Smooth muscle cell of the brain vasculature (primary cell): ENCODE results near the gene RABL2B.

Experiments used
- DNase-seq: peaks from one replicate; pipeline ENCODE4 v3.0.0-alpha.2; 2012; ENCODE audit warnings: low read depth, low spot score

Gene RABL2B

DNA sequence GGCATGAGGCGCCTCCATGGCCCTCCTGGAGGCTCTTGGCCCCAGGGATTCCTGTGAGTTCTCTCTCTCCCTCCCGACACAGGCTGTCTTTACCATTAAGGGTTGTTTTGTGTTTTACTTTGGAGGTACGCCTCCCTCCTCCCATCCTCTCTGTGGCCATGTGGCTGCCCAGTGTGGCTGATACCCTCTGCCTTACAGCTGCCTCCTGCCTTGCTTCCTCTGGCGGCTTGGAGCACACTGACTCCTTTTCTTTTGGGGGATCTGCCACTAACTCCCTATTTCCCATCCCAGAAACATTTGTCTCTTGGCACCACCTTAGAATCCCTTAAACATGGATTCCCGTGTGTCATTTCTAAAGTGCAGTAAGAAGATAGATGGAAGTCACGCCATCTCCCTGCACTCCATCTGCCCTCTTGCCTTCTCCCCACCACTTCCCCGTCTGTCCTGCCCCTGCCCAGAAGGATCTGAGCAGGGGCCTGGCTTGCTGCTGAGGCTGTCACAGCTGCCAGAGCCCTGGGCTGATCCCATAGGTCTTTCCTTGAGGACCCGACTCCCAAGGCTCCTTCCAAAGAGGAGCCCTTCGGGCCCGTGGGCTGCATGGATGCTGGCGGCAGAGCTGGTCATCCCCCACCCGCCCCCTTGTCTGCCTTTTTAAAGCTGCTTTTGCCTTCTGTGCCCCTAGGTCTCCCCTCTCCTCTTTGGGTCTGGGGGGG is 60.6 kb downstream of the RABL2B start:
- no peak for DNase-seq

DNA sequence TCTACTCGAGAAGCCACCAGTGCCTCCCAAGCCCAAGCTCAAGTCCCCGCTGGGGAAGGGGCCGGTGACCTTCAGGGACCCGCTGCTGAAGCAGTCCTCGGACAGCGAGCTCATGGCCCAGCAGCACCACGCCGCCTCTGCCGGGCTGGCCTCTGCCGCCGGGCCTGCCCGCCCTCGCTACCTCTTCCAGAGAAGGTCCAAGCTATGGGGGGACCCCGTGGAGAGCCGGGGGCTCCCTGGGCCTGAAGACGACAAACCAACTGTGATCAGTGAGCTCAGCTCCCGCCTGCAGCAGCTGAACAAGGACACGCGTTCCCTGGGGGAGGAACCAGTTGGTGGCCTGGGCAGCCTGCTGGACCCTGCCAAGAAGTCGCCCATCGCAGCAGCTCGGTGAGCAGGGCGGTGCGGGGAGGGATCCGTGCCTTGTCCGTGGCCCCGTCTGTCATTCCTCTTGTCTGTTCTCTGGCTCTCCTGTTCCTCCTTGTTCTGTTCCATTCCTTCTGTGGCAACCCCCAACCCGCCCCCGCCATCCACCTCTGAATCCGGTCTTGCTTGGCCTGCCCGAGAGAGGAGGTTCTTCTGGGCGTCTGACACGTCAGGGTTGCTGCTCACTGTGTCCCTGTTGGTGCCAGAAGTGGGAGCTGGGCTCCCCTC is 61.3 kb downstream of the RABL2B start:
- no peak for DNase-seq

GRCh38 chr22:50721257-50721844 is 62.1 kb downstream of the RABL2B start:
- no peak for DNase-seq

GRCh38 chr22:50720301-50721256 is 62.9 kb downstream of the RABL2B start:
- no peak for DNase-seq

- no peak for DNase-seq
Measured at GRCh38 chr22:50719814-50720300, 63.6 kb downstream of the RABL2B start.

- no peak for DNase-seq
Measured at GRCh38 chr22:50718352-50718709, 65.1 kb downstream of the RABL2B start.

DNA sequence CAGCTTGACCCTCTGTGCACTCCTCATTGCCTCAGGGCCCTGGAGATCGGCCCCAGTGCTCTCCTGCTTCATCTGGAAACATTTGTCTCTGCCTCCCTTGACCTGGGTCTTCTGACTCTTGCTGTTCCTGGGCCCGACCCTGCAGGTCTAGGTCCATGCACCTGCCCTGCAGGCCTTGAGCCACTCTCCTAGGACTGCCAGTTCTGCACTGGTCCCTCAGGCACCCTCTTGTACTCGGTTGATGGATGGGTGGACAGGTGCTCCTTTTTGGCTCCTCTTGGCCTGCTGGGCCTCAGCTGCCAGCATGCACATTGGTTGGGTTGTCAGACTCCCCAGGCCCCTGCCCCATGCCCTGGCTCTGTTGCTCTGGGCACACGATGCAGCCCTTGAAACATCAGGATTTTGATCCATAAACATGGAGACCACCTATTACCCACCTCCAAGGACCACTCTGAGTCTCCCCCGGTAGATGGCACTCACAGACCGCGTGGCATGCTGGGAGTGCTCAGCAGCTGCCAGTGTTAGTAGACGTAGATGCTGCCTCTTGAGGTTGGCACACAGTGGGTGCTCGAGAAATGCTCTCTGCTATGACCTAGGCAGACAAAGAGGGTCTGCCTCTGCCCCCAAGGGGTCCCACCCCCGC is 65.6 kb downstream of the RABL2B start:
- no peak for DNase-seq
